ENCODE data around the gene S100A16. TPM values are rescaled to one million over a fixed set of nuclear protein-coding genes. Genes with fewer than 3 reads are reported as not detected.

The S100A16 gene
- total and polyA plus RNA-seq, 9 of the 15 experiments (the other 6 are each of a cell fraction or from before 2014, with no cell fraction given): 1.6 to 6.9 (median 4.3) TPM

DNA sequence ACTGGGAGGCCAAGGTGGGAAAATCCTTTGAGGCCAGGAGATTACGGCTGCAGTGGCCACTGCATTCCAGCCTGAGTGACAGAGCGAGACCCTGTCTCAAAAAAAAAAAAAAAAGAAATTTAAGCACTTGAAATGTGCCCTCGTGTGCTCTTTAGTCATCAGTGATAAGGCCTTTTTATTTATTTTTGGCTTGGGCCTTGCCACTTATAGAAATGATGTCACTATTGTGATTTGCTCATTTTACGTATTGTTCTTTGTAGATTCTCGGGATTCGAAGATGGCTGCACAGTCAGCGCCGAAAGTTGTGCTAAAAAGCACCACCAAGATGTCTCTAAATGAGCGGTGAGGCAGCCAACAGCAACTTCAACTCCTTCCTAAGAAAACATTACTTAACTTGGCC lies 23.4 kb upstream of the S100A16 start:
- WGBS (ENCODE audit: insufficient coverage, low coverage, missing lambda C conversion rate): 97% methylated on average over 9 of the region's 9 CpGs

DNA sequence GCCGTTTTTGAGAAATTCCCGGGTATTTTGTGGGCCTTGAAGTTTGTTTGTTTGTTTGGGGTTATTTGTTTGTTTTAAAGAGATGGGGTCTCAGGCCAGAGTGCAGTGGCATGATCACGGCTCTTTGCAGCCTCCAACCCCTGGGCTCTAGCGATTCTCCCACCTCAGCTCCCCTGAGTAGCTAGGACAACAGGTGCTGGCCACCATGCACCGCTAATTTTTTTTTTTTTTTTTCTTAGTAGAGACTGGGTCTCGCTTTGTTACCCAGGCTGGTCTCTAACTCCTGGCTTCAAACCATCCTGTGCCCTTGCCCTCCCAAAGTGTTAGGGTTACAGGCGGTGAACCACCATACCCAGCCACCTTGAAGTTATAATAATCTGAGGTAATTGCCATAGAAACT lies 22.9 kb upstream of the S100A16 start:
- POLR2A ChIA-PET: interaction anchor here (0.6 to 11.6 kb wide), 4 partner anchors 14 to 351 kb away, joined by 3 to 205 read pairs (median 10); no protein-coding TSS in a partner anchor
- intact Hi-C loops (cut with micrococcal nuclease): no loop called here
- H3K27ac ChIP-seq (ENCODE audit: extremely low read depth, low read depth, low read length): 0 out of 3 replicates have a peak overlapping the region, but pooled peaks have one; percentile 6

More for the DNA sequence above, 23.4 kb upstream of the S100A16 start:
- Histone ChIP-seq H3K9ac (ENCODE audit: insufficient read depth in 1 of 2, low read depth in 2 of 2, low read length in 2 of 2) (peak overlapping the region in 1 of 2 experiments; percentile 70; a peak in 1 of 4 replicates), H3K27ac (ENCODE audit: extremely low read depth, low read depth, low read length) (no peak overlapping the region), H3K9me1 (ENCODE audit: control insufficient read depth, insufficient read depth, low read length) (no peaks in the 10 kb centered on the region), H3K27me3 (ENCODE audit: control insufficient read depth in 2 of 2, insufficient read depth in 2 of 2, low read length in 2 of 2) (no peaks in the 10 kb centered on the region), H3K36me3 (ENCODE audit: control insufficient read depth, insufficient read depth, low read length) (peaks cover 58% of the 10 kb centered on the region), H2AFZ (ENCODE audit: low read depth, low read length) (no peak overlapping the region), H3K4me3 (no peak overlapping the region), H4K20me1 (replicated peaks; ENCODE audit: control insufficient read depth, insufficient read depth, low read length) (no peaks in the 10 kb centered on the region; the same call in 1 of the 2 replicates), H3K4me2 (ENCODE audit: insufficient read depth, low read length) (peak overlapping the region; percentile 88; the same call in 1 of the 2 replicates), H3K9me3 (replicated peaks; ENCODE audit: control insufficient read depth, insufficient read depth, low read depth, low read length) (no peaks in the 10 kb centered on the region), H3K79me2 (ENCODE audit: control insufficient read depth, insufficient read depth, low read length) (peaks cover 57% of the 10 kb centered on the region), H3K4me1 (replicated peaks in 1 of 2; ENCODE audit: control insufficient read depth in 2 of 2, insufficient read depth in 2 of 2, low read length in 2 of 2) (peaks cover 10 to 13% of the 10 kb centered on the region in 2 experiments; a peak in 4 of 5 replicates)
- DNase-seq (ENCODE audit: extremely low read depth in 1 of 4, low spot score in 3 of 4) (no peak), ATAC-seq (no peak), FAIRE-seq (no peak)
- POLR2A ChIA-PET: interaction anchor here (0.9 to 11.6 kb wide), 2 partner anchors 9 to 13 kb away, joined by 3 to 205 read pairs; partner anchors contain the start of gene S100A13
- in situ Hi-C loops (cut with MboI): no loop called here
- TF ChIP-seq RBFOX2 (IDR thresholded peaks at IDR 0.05; ENCODE audit: low read depth, low read length) (peak; percentile 33; the same call in 1 of the 2 replicates), CBX2 (IDR thresholded peaks at IDR 0.05; ENCODE audit: insufficient read depth, low read length, poor library complexity, severe bottlenecking) (no peak)
- CTCF ChIA-PET (ENCODE audit: low intra/inter-chr PET ratio): no interaction called here
- BruUV-seq (replicated peaks): no TSS peak
- intact Hi-C loops (cut with micrococcal nuclease): no loop called here

More for the DNA sequence above, 22.9 kb upstream of the S100A16 start:
- DNase-seq (ENCODE audit: extremely low read depth in 1 of 4, low spot score in 3 of 4): no peak
- H3K9me3 ChIP-seq (replicated peaks; ENCODE audit: control insufficient read depth, insufficient read depth, low read depth, low read length): no peaks in the 10 kb centered on the region
- peak overlapping the region; percentile 88 for H3K4me2 ChIP-seq (ENCODE audit: insufficient read depth, low read length)
- peaks cover 56% of the 10 kb centered on the region for H3K79me2 ChIP-seq (ENCODE audit: control insufficient read depth, insufficient read depth, low read length)
- H3K9ac ChIP-seq (ENCODE audit: insufficient read depth in 1 of 2, low read depth in 2 of 2, low read length in 2 of 2): peak overlapping the region; percentile 90 to 100
- BruUV-seq (replicated peaks): no TSS peak
- no peak for FAIRE-seq
- H3K9me1 ChIP-seq (ENCODE audit: control insufficient read depth, insufficient read depth, low read length): no peaks in the 10 kb centered on the region
- no peaks in the 10 kb centered on the region for H3K27me3 ChIP-seq (ENCODE audit: control insufficient read depth in 2 of 2, insufficient read depth in 2 of 2, low read length in 2 of 2)
- H3K36me3 ChIP-seq (ENCODE audit: control insufficient read depth, insufficient read depth, low read length): peaks cover 54% of the 10 kb centered on the region
- H3K4me3 ChIP-seq: peak overlapping the region; percentile 89
- in situ Hi-C loops (cut with MboI): no loop called here
- CTCF ChIA-PET (ENCODE audit: low intra/inter-chr PET ratio): no interaction called here
- no peak overlapping the region for H2AFZ ChIP-seq (ENCODE audit: low read depth, low read length)
- no peaks in the 10 kb centered on the region; the same call in 1 of the 2 replicates for H4K20me1 ChIP-seq (replicated peaks; ENCODE audit: control insufficient read depth, insufficient read depth, low read length)
- TF ChIP-seq SAP30 (IDR thresholded peaks at IDR 0.05; ENCODE audit: borderline replicate concordance, insufficient read depth, low read depth, low read length, poor library complexity, severe bottlenecking): no peak
- no peak for TF ChIP-seq HNRNPH1 (optimal IDR thresholded peaks at IDR 0.05; ENCODE audit: low read depth, low read length)
- peak; percentile 6; the same call in 1 of the 2 replicates for TF ChIP-seq RBFOX2 (IDR thresholded peaks at IDR 0.05; ENCODE audit: low read depth, low read length)
- no peak for ATAC-seq
- H3K4me1 ChIP-seq (replicated peaks in 1 of 2; ENCODE audit: control insufficient read depth in 2 of 2, insufficient read depth in 2 of 2, low read length in 2 of 2): peaks cover 10 to 13% of the 10 kb centered on the region in 2 experiments; a peak in 4 of 5 replicates
- 68% methylated on average over 7 of the region's 7 CpGs for WGBS (ENCODE audit: insufficient coverage, low coverage, missing lambda C conversion rate)

Measured in K562 (cell line).